K562 (cell line): ENCODE results near the gene INTS6. TPM values are rescaled to one million over a fixed set of nuclear protein-coding genes. Genes with fewer than 3 reads are reported as not detected.
A peak's percentile ranks its signal among the peaks of the same experiment; 100 is the strongest.

Experiments used
- ATAC-seq: fragments of 200-7000 bp; cut with Tn5 transposase; 3 replicates; pipeline ENCODE4 v1.9.1; 2020; ENCODE audit warnings: moderate library complexity
- BruUV-seq: library from RNA; stranded (reverse); fragments of 400-500 nt; replicated peaks from 2 replicates; lab custom pipeline; 2021; lab: Mats Ljungman, UMichigan
- CTCF ChIA-PET: fragments of 300-600 bp; formaldehyde crosslinking; extraction: SDS; loops from one replicate; lab custom pipeline; 2021; ENCODE audit warnings: low intra/inter-chr PET ratio; lab: Yijun Ruan, JAX
- POLR2A ChIA-PET: fragments of 300-600, 350-650 bp; sonication (Branson Sonifier 250); formaldehyde crosslinking; extraction: SDS; loops from one replicate; lab custom pipeline; 2021; ENCODE audit warnings: antibody characterized with exemption, inconsistent platforms; lab: Yijun Ruan, JAX
- DNase-seq, 4 experiments: peaks; one replicate each; pipeline versions ENCODE4 v3.0.0 to v3.0.0-alpha.2; 2011 to 2018; ENCODE audit warnings: low spot score in 3 of 4, mixed read lengths in 3 of 4; ENCODE audit errors: extremely low read depth in 1 of 4
- FAIRE-seq: peaks from 2 replicates; lab custom pipeline; 2011; peaks lifted over from hg19 to GRCh38; lab: Jason Lieb, UNC
- H2AFZ ChIP-seq: 2 replicates; pipeline ENCODE4 v1.6.0; 2011; ENCODE audit warnings: low read depth, low read length, control low read depth, inconsistent platforms
- H3K27ac ChIP-seq: fragments of 200-600 bp; 3 replicates; pipeline ENCODE4 v1.8.0; 2011; ENCODE audit warnings: low read depth, mild to moderate bottlenecking, control low read depth, inconsistent platforms, low read length, moderate library complexity, mixed read lengths; ENCODE audit errors: extremely low read depth
- H3K27me3 ChIP-seq, 2 experiments: fragments of 300-600 bp in 1 of 2; 2 replicates in 1 of 2; 3 replicates in 1 of 2; pipeline versions ENCODE4 v1.6.0 to v1.8.0; 2011; ENCODE audit warnings: inconsistent platforms in 2 of 2, low read length in 2 of 2, mild to moderate bottlenecking in 1 of 2, mixed read lengths in 1 of 2, moderate library complexity in 1 of 2; ENCODE audit not compliant: control insufficient read depth in 2 of 2, insufficient read depth in 2 of 2
- H3K36me3 ChIP-seq: fragments of 300-600 bp; 3 replicates; pipeline ENCODE4 v1.8.0; 2011; ENCODE audit warnings: mild to moderate bottlenecking, low read length, inconsistent platforms; ENCODE audit not compliant: control insufficient read depth, insufficient read depth
- H3K4me1 ChIP-seq, 2 experiments: fragments of 200-600 bp in 1 of 2; replicated peaks in 1 of 2; 2 replicates in 1 of 2; 3 replicates in 1 of 2; pipeline versions ENCODE4 v1.5.1 to v1.8.0; 2011; ENCODE audit warnings: inconsistent platforms in 2 of 2, low read length in 2 of 2, mild to moderate bottlenecking in 1 of 2, mixed read lengths in 1 of 2, moderate library complexity in 1 of 2; ENCODE audit not compliant: control insufficient read depth in 2 of 2, insufficient read depth in 2 of 2
- H3K4me2 ChIP-seq: 2 replicates; pipeline ENCODE4 v1.6.1; 2011; ENCODE audit warnings: low read length, control low read depth, inconsistent platforms, mixed read lengths; ENCODE audit not compliant: insufficient read depth
- H3K4me3 ChIP-seq: fragments of 200-600 bp; sonication (generic), shearing (Covaris generic); 2 replicates; pipeline ENCODE4 v1.5.1; 2016; ENCODE audit warnings: control low read depth, inconsistent platforms
- H3K79me2 ChIP-seq: fragments of 200-600 bp; 3 replicates; pipeline ENCODE4 v1.8.0; 2011; ENCODE audit warnings: low read length, inconsistent platforms; ENCODE audit not compliant: control insufficient read depth, insufficient read depth
- H3K9ac ChIP-seq, 2 experiments: 2 replicates each; pipeline versions ENCODE4 v1.6.0 to v1.6.1; 2011; ENCODE audit warnings: low read depth in 2 of 2, low read length in 2 of 2, control low read depth in 1 of 2, inconsistent platforms in 1 of 2, mild to moderate bottlenecking in 1 of 2, mixed read lengths in 1 of 2; ENCODE audit not compliant: insufficient read depth in 1 of 2
- H3K9me1 ChIP-seq: one replicate; pipeline ENCODE4 v1.6.0; 2011; ENCODE audit warnings: inconsistent platforms, mild to moderate bottlenecking, low read length, moderate library complexity; ENCODE audit not compliant: control insufficient read depth, insufficient read depth
- H3K9me3 ChIP-seq: replicated peaks from 2 replicates; pipeline ENCODE4 v1.5.1; 2011; ENCODE audit warnings: low read depth, low read length, inconsistent platforms; ENCODE audit not compliant: control insufficient read depth, insufficient read depth
- H4K20me1 ChIP-seq: replicated peaks from 2 replicates; pipeline ENCODE4 v1.6.1; 2011; ENCODE audit warnings: low read length, inconsistent platforms, mixed read lengths; ENCODE audit not compliant: control insufficient read depth, insufficient read depth
- CEBPB ChIP-seq: fragments of 450-650 bp; IDR thresholded peaks from 2 replicates; pipeline ENCODE4 v1.6.1; 2016; ENCODE audit warnings: missing genetic modification characterization, missing compliant biosample characterization
- CEBPG ChIP-seq, 3 experiments: fragments of 200-800 bp in 1 of 3; sonication (Bioruptor generic) in 1 of 3; sonication (generic) in 1 of 3; formaldehyde crosslinking in 1 of 3; IDR thresholded peaks in 2 of 3; conservative IDR thresholded peaks in 1 of 3; 2 replicates each; pipeline versions ENCODE4 v1.6.1 to v1.8.0; 2016 to 2022; ENCODE audit warnings: missing compliant biosample characterization in 2 of 3, missing genetic modification characterization in 2 of 3, mild to moderate bottlenecking in 1 of 3, missing genetic modification reagents in 1 of 3
- CTBP1 ChIP-seq: fragments of 450-650 bp; IDR thresholded peaks from 2 replicates; pipeline ENCODE4 v1.6.1; 2016; ENCODE audit warnings: borderline replicate concordance
- DACH1 ChIP-seq: fragments of 450-650 bp; IDR thresholded peaks from 2 replicates; pipeline ENCODE4 v1.6.1; 2018; ENCODE audit not compliant: partially characterized antibody
- EP300 ChIP-seq: IDR thresholded peaks from 2 replicates; pipeline ENCODE4 v1.6.1; 2012; ENCODE audit warnings: low read length, improper control_type of control experiment
- HDAC1 ChIP-seq, 2 experiments: fragments of 450-650 bp; IDR thresholded peaks; 2 replicates each; pipeline ENCODE4 v1.6.1; 2016 to 2017; ENCODE audit warnings: inconsistent platforms in 1 of 2, mild to moderate bottlenecking in 1 of 2, moderate library complexity in 1 of 2
- HDAC2 ChIP-seq: fragments of 450-650 bp; IDR thresholded peaks from 2 replicates; pipeline ENCODE4 v1.6.1; 2016; ENCODE audit warnings: mild to moderate bottlenecking
- MECOM ChIP-seq: fragments of 250-450 bp; sonication (Bioruptor Pico); IDR thresholded peaks from 2 replicates; pipeline ENCODE4 v1.8.0; 2022; ENCODE audit warnings: inconsistent platforms
- NFE2 ChIP-seq: IDR thresholded peaks from 2 replicates; pipeline ENCODE4 v1.6.1; 2014; ENCODE audit warnings: antibody characterized with exemption, low read depth
- TRIM24 ChIP-seq, 2 experiments: fragments of 450-650 bp; IDR thresholded peaks; 2 replicates each; pipeline ENCODE4 v1.6.1; 2016
- ZNF584 ChIP-seq: fragments of 200-800 bp; sonication (Bioruptor generic); IDR thresholded peaks from 2 replicates; pipeline ENCODE4 v1.6.1; 2016; ENCODE audit warnings: low read depth, mild to moderate bottlenecking, missing genetic modification characterization, missing compliant biosample characterization
- ZSCAN32 ChIP-seq: fragments of 450-650 bp; formaldehyde crosslinking; IDR thresholded peaks from 2 replicates; pipeline ENCODE4 v1.4.0; 2020; ENCODE audit warnings: mild to moderate bottlenecking, moderate library complexity
- WGBS: fragments of 100-300 bp; shearing (Covaris generic); methylation state at CpG from one replicate; pipeline ENCODE4 v1.1.6; 2016; ENCODE audit warnings: low coverage, mixed read lengths; ENCODE audit not compliant: insufficient coverage; ENCODE audit errors: missing lambda C conversion rate; 5-methylcytosine and 5-hydroxymethylcytosine counted together
- in situ Hi-C: fragments of 300-500 bp; cut with MboI; formaldehyde crosslinking; loops from 4 replicates; pipeline ENCODE4 v1.15.0; 2018; ENCODE audit warnings: inconsistent platforms, mixed read lengths
- intact Hi-C: fragments of 100-400 bp; cut with micrococcal nuclease; formaldehyde crosslinking; loops from 2 replicates; pipeline ENCODE4 v1.14.2; 2022
- polyA plus RNA-seq, 8 experiments: library from polyadenylated mRNA; depleted of rRNA in 4 of 8; stranded (reverse) in 5 of 8; unstranded in 3 of 8; fragments of >200 nt; fragmentation: Nextera tagmentation in 2 of 8; fragmentation: Illumina TruSeq in 1 of 8; extraction: Ambion mirVana in 2 of 8; extraction: Trizol in 1 of 8; gene quantifications; 2 replicates each; pipeline versions ENCODE4 v1.2.1 to v1.2.3, GENCODE V29; 2011 to 2014; ENCODE audit warnings: inconsistent platforms in 1 of 8, missing spikeins in 1 of 8
- total RNA-seq, 7 experiments: library from RNA; depleted of rRNA in 6 of 7; stranded (reverse); fragments of >200 nt in 6 of 7; fragmentation: Illumina TruSeq in 2 of 7; extraction: Trizol in 2 of 7; gene quantifications; 2 replicates each; pipeline versions ENCODE4 v1.2.1 to v1.2.3, GENCODE V29; 2011 to 2021; ENCODE audit warnings: low replicate concordance in 1 of 7
- TF ChIP-seq, protein P1 (sequence below), 2 experiments: fragments of 450-650 bp in 1 of 2; sonication (generic) in 1 of 2; formaldehyde crosslinking in 1 of 2; IDR thresholded peaks in 1 of 2; conservative IDR thresholded peaks in 1 of 2; 2 replicates each; pipeline versions ENCODE4 v1.6.1 to v1.8.1; 2016 to 2023; ENCODE audit warnings: mild to moderate bottlenecking in 2 of 2, moderate library complexity in 2 of 2, inconsistent platforms in 1 of 2, missing genetic modification reagents in 1 of 2
- TF ChIP-seq, protein P2 (sequence below): fragments of 450-650 bp; IDR thresholded peaks from 2 replicates; pipeline ENCODE4 v1.6.1; 2014; ENCODE audit warnings: low read depth, mild to moderate bottlenecking, moderate library complexity, borderline replicate concordance
- TF ChIP-seq, protein P3 (sequence below), 2 experiments: IDR thresholded peaks; 2 replicates each; pipeline ENCODE4 v1.6.1; 2011; ENCODE audit warnings: borderline replicate concordance in 1 of 2, control low read depth in 1 of 2, low read depth in 1 of 2, low read length in 1 of 2, mild to moderate bottlenecking in 1 of 2, mixed read lengths in 1 of 2, moderate library complexity in 1 of 2; ENCODE audit not compliant: insufficient read depth in 1 of 2, insufficient read length in 1 of 2, poor library complexity in 1 of 2, severe bottlenecking in 1 of 2; ENCODE audit errors: extremely low read depth in 1 of 2

Gene INTS6
- total and polyA plus RNA-seq, 9 of the 15 experiments (the other 6 are each of a cell fraction or from before 2014, with no cell fraction given): 3.7 to 29.8 (median 16.1) TPM

DNA sequence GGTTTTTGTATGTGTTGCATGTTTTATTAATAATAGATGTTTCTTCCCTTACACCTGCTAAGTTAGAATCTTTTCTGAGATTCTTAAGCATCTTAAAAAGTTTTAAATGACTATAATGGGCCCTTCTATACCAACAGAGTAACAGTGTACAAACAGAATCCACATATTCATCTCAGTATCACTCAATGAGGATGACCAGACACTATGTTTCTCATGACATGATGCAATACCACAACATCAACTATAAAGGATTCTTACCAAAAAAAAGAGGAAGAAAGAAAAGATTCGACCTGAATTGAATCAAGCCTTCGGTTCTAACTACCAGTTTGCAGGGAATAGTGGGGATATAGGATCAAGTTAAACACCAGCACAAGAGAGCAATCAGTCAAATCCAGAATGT lies 56.5 kb downstream of the INTS6 start:
- H3K27me3 ChIP-seq: no peaks in the 10 kb centered on the region
- no peak overlapping the region for H2AFZ ChIP-seq
- H3K4me1 ChIP-seq: peaks cover 0 to 4% of the 10 kb centered on the region in 2 experiments; a peak in 1 of 5 replicates
- DNase-seq: no peak
- no peak overlapping the region for H3K27ac ChIP-seq
- no peak for FAIRE-seq
- peaks cover 13% of the 10 kb centered on the region; the same call in 2 of the 3 replicates for H3K36me3 ChIP-seq
- in situ Hi-C loops (no loop called here), intact Hi-C loops (no loop called here)
- H3K9ac ChIP-seq: no peak overlapping the region
- no TSS peak for BruUV-seq
- H3K4me2 ChIP-seq: no peak overlapping the region
- peaks cover 65% of the 10 kb centered on the region for H3K79me2 ChIP-seq
- no peaks in the 10 kb centered on the region for H3K9me1 ChIP-seq
- no peaks in the 10 kb centered on the region for H3K9me3 ChIP-seq
- ChIA-PET POLR2A (no interaction called here), CTCF (no interaction called here)
- no peaks in the 10 kb centered on the region for H4K20me1 ChIP-seq
- no peak overlapping the region for H3K4me3 ChIP-seq
- ATAC-seq: peak; percentile 89
- WGBS: 50% methylated on average over 1 of the region's 2 CpGs
- TF ChIP-seq ZSCAN32: peak; percentile 85
- TF ChIP-seq HDAC1 (IDR thresholded peaks at IDR 0.05): no peak
- TF ChIP-seq CTBP1: peak; percentile 28; the same call in 1 of the 2 replicates
- TF ChIP-seq ZNF584 (CRISPR knock-in tag): no peak
- peak; percentile 48; the same call in 1 of the 2 replicates for TF ChIP-seq NFE2
- peak; percentile 90 for TF ChIP-seq CEBPG (CRISPR knock-in tag; IDR thresholded peaks at IDR 0.05)
- TF ChIP-seq CEBPG (tag; conservative IDR thresholded peaks at IDR 0.05 in 1 of 2, IDR thresholded peaks at IDR 0.05 in 1 of 2): peak; percentile 94
- peak; percentile 78 for TF ChIP-seq CEBPB (tag)
- TF ChIP-seq EP300: peak; percentile 32; the same call in 1 of the 2 replicates
- TF ChIP-seq, protein P1, sequence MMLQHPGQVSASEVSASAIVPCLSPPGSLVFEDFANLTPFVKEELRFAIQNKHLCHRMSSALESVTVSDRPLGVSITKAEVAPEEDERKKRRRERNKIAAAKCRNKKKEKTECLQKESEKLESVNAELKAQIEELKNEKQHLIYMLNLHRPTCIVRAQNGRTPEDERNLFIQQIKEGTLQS (IDR thresholded peaks at IDR 0.05): peak; percentile 94
- TF ChIP-seq, protein P1 (CRISPR knock-in tag; conservative IDR thresholded peaks at IDR 0.05): no peak
- TF ChIP-seq DACH1: no peak
- TF ChIP-seq HDAC2: no peak
- peak; percentile 58 to 79; a peak in 2 of 4 replicates for TF ChIP-seq TRIM24 (IDR thresholded peaks at IDR 0.05)
- TF ChIP-seq, protein P2, sequence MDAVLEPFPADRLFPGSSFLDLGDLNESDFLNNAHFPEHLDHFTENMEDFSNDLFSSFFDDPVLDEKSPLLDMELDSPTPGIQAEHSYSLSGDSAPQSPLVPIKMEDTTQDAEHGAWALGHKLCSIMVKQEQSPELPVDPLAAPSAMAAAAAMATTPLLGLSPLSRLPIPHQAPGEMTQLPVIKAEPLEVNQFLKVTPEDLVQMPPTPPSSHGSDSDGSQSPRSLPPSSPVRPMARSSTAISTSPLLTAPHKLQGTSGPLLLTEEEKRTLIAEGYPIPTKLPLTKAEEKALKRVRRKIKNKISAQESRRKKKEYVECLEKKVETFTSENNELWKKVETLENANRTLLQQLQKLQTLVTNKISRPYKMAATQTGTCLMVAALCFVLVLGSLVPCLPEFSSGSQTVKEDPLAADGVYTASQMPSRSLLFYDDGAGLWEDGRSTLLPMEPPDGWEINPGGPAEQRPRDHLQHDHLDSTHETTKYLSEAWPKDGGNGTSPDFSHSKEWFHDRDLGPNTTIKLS: no peak
- TF ChIP-seq MECOM (CRISPR knock-in tag): no peak
- TF ChIP-seq, protein P3, sequence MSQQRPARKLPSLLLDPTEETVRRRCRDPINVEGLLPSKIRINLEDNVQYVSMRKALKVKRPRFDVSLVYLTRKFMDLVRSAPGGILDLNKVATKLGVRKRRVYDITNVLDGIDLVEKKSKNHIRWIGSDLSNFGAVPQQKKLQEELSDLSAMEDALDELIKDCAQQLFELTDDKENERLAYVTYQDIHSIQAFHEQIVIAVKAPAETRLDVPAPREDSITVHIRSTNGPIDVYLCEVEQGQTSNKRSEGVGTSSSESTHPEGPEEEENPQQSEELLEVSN (IDR thresholded peaks at IDR 0.05; ENCODE audit: borderline replicate concordance in 1 of 2, extremely low read depth in 1 of 2, insufficient read depth in 1 of 2, insufficient read length in 1 of 2, low read depth in 1 of 2, low read length in 1 of 2, poor library complexity in 1 of 2, severe bottlenecking in 1 of 2): no peak
